GM19438 (cell line): ENCODE results near the gene VAC14.

Source experiments
- ATAC-seq: cut with Tn5 transposase; IDR thresholded peaks from one replicate; pipeline ENCODE4 v1.9.1; 2021; ENCODE audit warnings: low read depth; ENCODE audit not compliant: unreplicated experiment

The VAC14 gene

DNA sequence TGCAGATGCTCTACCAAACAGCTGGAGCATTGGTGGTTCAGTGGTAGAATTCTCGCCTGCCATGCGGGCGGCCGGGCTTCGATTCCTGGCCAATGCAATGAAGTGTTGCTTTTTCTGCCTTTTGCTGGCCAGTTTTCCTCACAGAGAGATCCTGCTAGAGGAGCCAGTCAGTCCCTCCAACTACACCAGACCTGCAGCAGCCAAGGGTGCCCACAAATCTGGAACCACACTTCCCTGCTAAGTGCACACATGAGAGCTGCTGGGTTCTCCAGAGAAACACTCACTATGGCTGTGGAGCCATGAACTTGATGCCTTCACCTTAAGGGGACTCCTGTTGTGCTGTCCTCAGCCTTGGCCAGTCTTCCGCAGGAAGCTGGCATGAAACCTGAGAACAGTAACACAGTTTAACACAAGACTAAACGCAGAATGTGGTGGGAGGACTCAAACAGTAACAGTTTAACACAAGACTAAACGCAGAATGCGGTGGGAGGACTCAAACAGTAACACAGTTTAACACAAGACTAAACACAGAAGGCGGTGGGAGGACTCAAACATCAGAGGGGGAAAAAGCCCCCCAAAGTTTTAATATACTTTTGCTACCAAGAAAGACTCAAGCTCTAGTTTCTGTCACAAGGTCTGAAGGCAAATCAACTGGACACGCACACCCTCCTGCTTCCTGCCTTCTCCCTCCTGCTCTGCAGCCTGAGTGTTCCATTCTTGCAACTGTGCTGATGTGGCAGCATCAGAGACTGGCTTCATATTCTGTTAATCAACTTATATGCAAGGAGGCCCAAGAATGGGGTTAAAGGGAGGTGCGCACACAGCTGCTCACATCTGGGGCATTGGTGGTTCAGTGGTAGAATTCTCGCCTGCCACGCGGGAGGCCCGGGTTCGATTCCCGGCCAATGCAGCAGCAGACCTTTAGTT, 12.0 kb downstream of the VAC14 start:
- no peak for ATAC-seq

DNA sequence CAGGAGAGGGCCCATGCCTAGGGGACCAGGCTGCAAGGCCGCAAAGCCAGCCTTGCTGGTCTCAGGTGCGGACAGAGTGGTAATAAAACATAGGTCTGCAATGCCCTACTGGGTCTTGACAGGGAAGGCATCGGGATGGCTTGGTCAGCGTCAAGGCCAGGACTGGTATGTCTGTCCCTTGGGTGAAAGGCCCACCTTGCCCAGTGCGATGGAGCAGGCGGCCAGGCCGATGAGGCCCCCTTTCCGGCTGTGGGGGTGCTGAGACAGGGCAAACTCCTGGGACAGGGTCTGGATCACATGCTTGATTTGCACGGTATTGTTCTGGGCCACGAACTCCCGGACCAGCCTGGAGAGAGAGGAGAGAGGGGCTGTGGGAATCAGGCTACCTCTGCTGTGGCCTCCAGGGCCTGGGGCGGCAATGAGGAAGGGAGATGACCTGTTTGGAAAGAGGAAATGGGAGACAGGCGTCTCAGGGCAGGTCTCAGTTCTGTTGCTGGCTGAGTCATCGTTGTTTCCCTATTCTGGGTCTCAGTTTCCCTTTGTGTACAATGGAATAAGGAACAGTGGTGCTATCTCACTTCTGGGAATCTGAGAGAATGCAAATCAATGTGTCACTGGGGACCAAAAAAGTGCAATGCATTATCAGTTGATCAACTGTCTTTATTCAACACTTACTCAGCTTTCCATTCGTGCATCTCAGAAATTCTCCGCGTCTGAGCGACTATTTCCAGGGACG, 14.8 kb downstream of the VAC14 start:
- no peak for ATAC-seq

DNA sequence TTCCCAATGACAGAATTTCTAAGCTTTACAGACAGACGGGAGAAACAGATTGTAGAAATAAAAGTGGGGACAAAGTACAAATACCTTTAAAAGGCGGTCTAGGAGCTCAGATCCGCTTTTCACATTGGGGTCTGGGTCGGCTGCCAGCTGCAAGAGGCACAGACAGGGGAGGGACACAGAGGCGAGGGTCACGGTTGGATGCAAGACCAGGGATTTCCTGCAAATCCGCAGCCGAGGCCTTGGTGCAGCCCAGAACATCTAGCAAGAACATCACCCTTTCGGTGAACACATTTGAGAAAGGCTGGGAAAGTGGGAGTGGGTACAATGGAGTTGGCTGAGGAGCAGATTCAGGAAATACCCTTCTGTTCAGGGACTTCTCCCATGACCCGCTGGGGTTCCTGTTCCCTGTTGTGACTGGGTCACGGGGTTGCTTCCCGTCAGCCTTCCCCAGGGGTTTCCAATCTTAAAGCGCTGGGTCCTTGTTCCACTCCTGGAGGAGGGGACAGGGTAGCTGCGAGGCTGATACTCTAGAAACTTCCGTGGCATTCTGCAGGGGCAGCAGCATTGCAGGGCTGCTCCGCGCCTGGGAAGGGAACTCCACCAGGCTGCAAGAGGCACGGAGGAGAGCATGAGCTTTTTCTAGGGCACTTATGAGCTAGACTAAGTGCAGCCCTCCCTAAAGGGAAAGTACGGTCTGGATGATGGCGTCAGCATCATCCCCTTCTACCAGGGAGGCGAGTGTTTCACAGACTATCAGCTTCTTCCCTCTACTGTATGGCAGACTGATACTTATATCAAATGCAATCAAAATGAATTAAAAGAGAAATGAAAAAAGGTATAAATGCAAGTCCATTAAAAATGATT, 16.0 kb downstream of the VAC14 start:
- ATAC-seq = no peak

DNA sequence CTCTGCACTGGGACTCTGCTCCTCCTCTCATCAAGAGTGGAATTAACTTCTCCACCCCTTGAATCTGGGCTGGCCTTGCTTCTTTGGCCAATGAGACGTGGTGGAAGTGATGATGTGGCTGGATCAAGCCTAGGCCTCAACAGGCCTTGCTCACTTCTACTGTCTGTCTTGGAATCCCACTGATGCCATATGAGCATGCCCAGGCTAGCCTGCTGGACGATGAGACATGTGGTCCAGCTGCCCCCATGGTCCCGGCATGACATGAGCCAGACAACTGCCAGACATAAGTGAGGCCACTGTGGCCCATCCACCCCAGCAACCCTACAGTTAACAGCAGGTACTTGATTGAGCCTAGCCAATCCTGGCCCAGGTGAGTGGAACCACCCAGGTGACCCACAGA, 18.7 kb downstream of the VAC14 start:
- no peak for ATAC-seq

DNA sequence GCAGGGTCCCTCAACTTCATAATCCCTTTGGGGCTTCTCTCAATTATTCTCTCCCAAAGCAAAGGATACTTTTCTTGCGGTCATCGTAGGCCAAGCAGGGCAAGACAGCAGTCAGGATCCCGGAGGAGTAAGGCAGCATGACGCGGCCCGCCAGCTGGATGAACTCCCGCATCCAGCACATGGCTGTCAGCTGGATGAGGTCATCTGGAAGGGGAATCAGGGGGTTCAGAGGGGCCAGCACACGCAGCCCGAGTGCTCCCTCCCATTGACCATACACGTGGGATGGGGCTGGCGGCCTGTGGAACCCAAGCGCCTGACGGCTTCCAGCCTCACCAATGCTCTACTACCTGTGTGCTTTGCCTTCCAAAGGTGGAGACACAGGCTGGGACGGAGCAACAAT, 19.2 kb downstream of the VAC14 start:
- ATAC-seq = no peak

DNA sequence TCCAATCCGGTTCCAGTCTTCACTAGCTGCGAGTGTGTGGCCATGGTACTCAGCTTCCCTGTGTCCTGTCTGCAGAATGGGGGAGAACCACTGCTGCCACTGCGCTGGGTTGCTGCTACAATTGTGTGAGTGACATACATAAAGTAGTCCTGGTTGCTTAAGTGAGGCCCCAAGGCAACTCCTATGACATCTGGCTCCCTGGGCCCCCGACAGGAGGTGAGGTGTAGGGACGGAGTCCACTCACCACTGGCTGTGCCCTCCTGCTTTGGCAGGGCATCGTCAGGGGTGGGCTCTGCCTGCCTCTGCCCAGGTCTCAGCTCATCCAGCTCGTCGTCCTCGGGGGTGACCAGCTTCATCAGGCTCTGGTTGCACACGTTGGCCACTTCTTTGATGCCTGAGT, 20.4 kb downstream of the VAC14 start:
- no peak for ATAC-seq

DNA sequence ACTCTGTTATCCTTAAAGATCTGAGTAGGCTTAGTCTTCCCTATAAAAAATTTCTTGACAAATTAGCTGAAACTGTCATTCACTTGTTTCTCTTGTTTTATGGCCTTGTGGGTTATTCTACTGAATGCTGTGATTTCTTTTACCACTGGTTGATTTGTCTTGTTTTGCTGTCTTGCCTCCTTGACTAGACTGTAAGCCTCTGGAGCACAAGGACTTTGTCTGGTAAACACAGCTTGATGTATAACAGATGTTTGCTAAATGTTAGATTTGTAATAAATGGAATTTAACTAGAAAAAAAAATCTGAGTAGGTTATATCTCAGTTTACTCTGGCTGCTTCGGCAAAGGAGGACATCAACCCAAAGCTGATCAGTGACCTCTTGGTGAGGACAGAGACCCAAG, 21.6 kb downstream of the VAC14 start:
- no peak for ATAC-seq

DNA sequence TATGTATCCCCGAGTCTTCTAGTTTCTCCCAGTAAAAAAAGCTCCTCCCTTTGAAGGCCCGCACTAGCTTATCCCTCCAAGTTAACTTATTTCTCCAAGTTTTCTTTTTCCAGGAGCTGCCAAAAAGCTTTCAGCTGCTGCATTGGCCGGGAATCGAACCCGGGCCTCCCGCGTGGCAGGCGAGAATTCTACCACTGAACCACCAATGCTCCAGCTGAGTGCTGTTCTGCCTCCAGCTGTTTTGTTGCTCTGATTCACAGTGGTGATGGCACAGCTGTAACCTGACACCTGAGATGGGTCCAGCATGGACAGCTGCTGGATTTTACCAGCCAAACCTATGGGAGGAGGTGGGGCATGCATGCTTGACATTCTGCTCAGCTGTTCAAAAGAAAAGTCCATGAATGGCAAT, 22.1 kb downstream of the VAC14 start:
- no peak for ATAC-seq

DNA sequence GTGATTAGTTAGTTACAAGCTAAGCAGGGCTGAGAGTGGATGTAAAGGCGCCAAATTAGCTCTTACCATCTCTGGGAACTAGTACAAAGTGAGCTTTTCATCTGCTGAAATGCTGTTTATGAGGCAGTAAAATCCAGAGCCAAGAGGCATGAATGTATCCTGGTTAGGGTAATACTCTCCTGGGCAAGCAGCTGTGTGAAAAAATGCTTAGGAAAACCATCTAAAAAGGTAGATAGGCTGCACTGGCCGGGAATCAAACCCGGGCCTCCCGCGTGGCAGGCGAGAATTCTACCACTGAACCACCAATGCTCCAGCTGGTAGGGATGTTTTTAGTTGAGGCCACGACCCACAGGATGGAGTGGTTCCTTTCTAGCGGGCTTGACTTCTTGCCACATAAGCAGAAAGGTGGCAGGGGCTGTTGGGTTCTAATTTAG, 23.0 kb downstream of the VAC14 start:
- ATAC-seq = no peak

DNA sequence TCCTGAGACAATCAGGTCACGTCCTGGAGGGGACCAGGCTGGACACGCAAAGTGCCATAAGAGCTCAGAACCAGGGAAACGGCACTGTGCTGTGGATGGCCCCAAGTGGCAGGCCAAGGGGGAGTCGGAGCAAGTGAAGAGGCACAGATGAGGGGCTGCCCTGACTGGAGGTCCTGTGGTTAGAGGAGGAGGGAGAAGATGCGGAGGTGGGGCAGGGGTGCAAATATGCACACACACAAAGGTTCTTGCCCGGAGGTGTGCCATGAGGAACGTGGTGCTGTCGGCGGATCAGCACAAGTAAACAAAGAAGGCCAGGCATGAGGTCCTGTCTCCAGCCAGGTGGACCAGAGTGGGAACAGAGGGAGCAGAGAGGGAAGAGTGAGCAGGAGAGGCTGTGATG, 23.5 kb downstream of the VAC14 start:
- ATAC-seq = no peak

DNA sequence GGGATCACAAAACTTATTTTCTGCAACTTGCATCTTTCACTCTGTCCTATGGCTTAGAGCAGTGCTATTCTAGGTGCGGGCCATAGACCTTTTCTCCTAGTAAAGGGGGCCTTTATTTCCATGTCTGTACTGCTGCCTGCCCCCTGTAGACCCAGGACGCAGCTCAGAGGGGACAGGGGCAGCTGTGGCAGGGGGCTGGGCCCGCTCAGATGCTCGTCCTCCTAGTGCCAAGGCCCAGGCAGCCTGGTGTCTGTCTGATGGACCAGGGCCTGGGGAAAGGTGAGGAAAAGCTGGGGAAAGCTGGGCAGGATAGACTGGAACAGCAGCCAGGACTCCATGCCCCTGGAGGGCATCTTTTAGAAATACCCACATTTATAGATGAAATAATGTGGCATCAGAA, 25.6 kb downstream of the VAC14 start:
- ATAC-seq = no peak

DNA sequence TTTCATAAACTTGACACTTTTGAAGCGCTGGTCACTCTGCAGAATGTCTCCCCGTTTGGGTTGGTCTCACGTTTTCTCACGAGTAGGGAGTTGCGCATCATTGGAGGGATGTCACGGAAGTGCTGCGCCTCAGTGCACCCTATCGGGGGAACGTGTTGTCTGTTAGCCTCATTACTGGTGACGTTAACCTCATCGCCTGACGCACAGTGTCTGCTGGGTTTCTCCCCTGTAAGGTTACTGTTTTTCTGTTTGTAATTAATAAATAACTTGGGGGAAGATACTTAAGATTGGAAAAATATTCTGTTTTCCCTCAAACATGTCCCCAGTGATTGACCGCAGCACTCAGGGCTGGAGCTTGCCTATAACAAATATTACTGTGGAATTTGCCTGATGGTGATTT, 26.7 kb downstream of the VAC14 start:
- no peak for ATAC-seq

DNA sequence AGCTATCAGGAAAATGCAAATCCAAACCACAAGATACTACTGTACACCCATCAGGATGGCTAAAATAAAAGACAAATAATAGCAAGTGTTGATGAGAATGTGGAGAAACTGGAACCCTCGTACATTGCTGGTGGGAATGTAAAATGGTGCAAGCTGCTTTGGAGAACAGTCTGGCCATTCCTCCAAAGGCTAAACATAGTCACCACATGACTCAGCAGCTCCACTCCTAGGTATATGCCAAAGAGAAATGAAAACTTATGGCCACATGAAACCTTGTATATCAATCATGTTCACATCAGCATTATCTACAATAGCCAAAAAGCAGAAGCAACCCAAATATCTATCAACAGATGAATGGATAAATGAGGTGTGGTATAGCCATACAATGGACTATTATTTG, 28.5 kb downstream of the VAC14 start:
- no peak for ATAC-seq

DNA sequence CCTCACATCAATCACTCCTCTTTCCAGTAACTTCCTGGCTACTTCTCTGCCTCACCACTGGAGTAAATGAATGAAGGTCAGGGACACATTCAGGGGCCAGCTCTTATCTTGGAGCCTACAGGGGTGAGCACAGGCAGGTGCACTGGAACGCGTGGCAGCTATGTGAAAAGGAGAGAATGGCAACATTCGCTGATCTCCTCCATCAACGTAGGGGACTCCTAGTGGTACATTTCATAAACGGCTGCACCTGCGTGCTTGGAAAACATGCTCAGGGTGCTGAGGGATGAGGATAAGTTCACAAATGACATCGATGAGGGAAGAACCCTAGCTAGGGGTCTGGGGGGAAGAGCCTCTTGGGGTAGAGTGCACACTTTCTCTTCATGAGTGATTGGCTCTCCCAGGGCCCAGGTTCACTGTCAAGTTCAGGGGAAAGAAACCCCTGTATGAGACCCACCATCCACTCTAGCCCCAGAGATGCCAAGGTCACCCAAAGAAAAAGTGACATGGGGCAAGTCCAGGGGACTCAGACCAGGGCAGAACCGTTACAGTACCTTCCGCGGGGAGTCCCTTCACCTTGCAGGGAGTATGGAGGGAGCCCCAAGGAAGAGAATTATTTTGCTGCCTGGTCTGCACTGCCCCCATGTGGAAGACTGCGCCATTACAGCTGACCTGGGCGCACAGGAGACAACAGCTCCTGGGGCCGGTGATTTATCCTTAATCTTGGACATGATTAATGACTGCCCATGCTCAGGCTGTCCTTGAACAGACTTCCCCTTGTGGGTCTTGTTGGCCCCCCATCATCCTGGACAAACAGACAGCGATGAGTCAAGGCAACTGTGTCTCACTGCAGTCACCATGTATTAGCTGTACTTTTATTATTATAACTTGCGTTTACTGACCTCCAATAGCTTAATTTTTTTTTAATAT, 30.1 kb downstream of the VAC14 start:
- no peak for ATAC-seq

DNA sequence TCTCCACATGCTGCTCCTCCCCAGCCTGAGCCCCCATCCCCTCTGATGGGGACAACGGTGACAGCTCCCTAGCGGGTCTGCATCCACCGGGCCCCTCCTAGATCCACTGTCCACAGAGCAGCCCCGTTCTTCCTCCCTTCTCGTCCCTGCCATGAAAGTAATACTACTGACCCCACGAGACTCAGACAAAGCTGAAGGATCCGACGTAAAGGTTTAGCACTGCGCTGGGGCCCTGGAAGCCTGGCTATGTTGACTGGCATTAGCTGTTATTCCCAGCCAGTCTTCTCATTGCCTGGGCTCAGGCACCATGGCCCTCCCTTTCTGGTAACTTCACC, 30.7 kb downstream of the VAC14 start:
- no peak for ATAC-seq

DNA sequence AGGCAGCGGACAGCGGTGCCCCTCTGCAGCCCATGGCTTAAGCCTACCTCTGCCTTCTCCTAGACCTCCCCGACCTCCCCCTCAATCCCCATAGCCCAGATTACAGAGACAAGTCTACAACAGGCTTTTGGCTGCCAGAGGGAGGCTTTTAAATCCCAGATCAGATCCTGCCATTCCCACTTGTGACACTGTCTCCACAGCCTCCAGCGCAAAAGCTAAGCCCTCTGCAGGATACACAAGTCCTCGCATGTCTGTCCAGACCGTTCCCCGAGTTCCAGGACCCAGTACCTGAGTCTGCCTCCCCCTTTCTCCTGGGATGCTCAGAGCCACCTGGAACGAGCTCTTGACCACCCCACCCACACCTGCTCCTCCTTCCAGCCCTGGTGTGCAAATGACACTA, 31.2 kb downstream of the VAC14 start:
- no peak for ATAC-seq

DNA sequence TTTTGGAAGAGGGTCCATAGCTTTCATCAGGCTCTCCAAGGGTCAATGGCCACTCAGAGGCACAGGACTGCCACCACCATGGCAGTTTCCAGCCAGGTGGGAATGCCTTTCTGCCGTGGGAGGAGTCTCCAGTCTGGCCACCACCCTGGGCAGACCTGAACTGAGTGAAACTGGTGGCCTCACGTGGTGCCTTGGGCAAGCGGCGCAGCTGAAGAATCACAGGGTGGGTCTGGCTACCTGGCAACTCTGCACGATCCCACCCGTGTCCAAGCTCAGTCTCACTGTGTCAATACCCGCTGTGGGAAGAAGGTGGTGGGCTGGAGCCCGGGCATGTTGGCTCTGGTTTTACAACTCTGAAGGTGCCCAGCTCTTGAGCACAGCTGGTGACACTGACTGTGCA, 31.8 kb downstream of the VAC14 start:
- no peak for ATAC-seq

DNA sequence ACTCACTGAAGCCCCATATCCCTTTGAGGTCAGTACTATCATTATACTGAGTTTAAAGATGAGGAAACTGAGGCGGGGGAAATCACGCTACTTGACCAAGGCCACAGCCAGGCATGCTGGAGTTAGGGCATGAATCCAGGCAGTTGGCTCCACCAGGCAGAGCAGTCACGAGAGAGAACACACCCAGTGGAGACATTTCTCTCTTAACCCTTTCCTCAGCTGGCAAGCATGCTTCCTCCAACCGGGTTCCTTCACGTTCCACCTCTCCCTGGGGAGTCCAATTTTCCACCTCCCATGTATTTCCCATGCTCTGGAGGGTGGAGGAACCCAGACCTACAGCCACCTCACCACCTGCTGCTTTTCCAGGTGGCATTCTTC, 32.8 kb downstream of the VAC14 start:
- no peak for ATAC-seq

DNA sequence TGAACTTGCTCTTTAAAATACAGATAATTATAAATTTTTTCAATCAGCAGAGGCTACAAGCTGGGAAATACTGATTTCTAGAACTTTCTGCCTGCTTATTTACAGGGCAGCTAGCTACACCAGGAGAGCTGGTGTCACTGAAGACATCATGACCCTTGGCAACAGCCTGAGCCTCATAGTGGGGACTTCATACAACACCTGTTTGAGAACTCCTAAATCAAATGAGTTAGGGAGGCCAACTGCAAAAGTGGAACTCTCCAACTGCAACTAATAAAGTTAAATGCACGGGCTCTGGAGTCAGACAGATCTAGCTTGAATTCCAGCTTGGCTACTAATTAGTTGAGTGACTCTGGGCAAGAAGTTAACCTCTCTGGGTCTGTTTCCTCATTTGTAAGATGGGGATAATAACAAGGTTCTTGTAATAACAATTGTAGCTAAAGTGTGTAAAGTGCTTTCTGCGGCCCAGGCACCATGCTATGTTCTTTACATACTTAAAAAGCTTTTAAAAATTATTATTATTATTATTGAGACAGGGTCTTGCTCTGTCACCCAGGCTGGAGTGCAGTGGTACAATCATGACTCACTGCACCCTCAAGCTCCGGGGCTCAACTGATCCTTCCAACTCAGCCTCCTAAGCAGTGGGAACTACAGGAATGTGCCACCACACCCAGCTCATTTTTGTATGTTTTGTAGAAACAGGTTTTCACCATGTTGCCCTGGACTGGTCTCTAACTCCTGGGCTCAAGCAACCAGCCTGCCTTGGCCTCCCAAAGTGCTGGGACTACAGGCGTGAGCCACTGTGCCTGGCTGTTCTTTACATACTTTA, 33.4 kb downstream of the VAC14 start:
- no peak for ATAC-seq
